Body of pancreas (tissue), 4 donors: ENCODE data around the gene LRP8.

Experiments used
- POLR2A ChIP-seq, 3 donors: fragments of 450-650 bp; IDR thresholded peaks; one replicate each; pipeline ENCODE4 v1.6.1; 2016; ENCODE audit warnings: antibody characterized with exemption in 3 of 3, mild to moderate bottlenecking in 2 of 3
- TF ChIP-seq, protein P1 (sequence below), 7 experiments: fragments of 450-650 bp in 4 of 7; fragments of 200-600 bp in 3 of 7; sonication (generic) in 3 of 7; IDR thresholded peaks; one replicate each; pipeline ENCODE4 v1.5.1; 2016 to 2019; ENCODE audit warnings: antibody characterized with exemption in 7 of 7

DNA sequence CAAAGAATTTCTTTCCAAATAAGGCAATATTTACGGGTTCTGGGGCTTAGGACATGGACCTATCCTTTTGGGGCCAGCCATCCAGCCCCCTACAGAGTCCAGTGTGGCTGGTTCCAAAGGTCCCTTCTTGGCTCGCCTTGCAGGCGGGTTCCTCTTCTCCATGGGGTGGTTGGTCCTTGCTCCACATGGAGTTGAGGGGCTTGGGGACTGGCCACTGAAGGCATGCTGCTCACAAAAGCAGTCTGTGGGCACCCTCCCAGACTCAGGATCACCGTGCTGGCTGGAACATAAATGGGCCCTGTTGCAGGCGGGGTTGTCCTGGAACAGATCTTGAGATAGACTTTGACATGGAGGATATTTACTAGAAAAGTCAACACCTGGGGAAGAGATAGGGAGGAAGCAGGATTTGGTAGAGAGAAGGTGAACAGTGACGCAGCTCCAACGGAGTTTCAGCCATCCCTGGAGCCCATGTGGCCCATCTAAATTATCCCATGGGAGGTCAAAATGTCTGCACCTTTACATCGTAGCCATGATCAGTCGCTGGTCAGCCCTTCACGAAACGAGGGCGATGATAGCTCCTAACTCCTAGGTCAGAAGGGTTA lies 39.1 kb upstream of the LRP8 start:
- TF ChIP-seq, protein P1, sequence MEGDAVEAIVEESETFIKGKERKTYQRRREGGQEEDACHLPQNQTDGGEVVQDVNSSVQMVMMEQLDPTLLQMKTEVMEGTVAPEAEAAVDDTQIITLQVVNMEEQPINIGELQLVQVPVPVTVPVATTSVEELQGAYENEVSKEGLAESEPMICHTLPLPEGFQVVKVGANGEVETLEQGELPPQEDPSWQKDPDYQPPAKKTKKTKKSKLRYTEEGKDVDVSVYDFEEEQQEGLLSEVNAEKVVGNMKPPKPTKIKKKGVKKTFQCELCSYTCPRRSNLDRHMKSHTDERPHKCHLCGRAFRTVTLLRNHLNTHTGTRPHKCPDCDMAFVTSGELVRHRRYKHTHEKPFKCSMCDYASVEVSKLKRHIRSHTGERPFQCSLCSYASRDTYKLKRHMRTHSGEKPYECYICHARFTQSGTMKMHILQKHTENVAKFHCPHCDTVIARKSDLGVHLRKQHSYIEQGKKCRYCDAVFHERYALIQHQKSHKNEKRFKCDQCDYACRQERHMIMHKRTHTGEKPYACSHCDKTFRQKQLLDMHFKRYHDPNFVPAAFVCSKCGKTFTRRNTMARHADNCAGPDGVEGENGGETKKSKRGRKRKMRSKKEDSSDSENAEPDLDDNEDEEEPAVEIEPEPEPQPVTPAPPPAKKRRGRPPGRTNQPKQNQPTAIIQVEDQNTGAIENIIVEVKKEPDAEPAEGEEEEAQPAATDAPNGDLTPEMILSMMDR (IDR thresholded peaks at IDR 0.05): no peak
- no peak for TF ChIP-seq POLR2A (IDR thresholded peaks at IDR 0.05)
